NCI-H1105 (cell line): ENCODE results near the gene ACADS.

Experiments
- DNase-seq: peaks from one replicate; lab custom pipeline; 2025; lab: John Stamatoyannopoulos, UW

Gene ACADS

DNA sequence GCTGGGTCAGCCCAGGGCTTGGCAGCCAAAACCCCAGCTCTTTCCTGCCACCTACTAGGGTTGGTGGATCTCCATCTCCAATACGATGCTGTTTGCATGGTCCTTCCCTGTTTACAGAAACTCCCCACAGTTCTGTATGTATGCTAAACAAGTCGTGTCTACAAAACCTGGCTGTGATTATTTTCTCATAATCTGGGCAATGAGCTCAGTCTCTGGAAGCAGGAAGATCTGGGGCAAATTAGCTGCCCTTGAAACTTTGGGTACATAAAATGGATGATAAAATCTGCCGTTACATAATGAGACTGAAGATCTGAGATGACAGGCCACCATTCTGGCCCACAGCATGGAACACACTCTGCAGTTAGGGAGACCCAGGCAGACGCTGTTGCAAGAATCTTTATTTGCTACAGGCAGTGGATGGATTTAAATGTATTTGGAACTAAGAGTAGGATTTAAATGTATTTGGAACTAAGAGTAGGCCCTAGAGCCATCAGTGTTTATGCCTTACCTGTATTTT is 31.7 kb downstream of the ACADS start:
- no peak for DNase-seq

GRCh38 chr12:120757949-120758348 is 32.3 kb downstream of the ACADS start:
- no peak for DNase-seq

- no peak for DNase-seq
Observed at GRCh38 chr12:120758798-120759590, 33.4 kb downstream of the ACADS start.

DNA sequence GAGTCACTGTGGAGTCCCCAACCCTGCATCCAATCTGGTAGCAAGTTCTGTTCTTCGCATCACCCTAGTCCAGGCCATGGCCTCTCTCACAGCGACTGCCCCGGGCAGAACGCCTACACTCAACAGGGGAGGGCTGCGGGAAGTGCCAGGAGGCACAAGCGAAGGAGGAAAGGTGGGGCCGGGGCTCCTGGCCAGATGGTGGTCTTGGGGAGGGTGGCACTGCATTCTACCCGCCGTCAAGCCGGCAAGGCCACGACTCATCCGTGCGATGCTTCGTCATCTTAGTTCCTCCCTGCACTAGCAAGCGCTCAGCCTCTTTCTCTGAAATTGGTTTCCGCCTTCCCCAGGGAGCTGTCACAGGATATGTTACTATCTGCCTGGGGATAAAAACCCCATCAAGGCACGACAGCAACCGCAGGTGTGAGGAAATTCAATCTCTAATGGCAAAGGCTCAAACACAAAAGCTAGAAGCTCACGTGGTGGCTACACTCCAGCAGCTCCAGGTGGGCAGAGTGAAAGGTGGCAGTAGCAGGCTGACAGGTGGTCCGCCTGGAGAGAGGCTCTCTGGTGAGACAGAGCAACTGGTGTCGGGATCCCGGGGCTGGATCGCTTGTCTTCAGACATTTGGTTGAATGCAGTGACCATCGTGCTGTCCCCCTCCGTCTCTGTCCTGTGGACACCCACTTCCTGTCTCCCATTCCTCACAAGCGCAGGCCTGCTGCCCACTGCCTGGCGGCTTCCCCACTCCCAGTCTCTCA is 34.1 kb downstream of the ACADS start:
- peak; percentile 97 for DNase-seq

DNA sequence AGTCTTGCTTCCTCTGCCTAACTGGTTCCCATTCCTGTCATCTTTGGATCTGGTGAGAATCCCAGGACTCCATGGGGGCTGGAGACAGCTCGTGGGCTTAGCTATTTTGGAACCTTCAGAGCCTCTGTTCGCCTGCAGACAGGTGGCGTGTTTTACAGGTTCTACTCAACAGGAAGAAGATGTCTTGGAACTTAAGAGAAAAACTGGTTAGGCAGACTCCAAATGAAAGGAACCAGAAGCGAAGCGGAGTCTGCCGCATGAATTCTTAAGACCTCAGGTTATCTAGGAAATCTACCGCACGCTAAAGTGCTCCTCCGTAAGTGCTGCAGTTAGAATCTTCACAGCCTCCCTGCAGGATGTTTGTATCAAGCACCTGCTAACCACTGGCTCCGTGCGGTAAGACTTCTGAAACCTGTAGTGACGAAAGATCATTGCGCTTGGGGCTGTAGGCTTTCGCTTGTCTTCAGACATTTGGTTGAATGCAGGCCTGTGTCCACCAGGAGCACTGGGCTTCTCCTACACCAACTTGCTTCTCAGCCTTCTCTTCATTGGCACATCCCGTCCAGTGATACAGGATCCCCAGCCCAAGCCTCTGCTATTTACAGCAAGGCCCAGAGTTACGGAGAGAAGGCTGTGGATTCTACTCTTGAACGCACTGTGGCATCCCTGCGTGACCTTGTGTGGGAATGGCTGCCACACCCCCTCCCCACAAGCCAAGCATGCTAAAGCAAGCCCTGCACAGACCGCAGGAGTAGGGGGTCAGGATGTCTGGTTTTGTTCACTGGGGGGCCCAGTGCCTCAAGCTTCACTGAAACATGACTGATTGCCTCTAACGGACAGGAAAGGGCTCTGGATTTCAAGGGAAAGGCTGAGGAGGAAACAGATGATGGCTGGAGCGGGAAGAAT is 35.0 kb downstream of the ACADS start:
- DNase-seq, result no peak

DNA sequence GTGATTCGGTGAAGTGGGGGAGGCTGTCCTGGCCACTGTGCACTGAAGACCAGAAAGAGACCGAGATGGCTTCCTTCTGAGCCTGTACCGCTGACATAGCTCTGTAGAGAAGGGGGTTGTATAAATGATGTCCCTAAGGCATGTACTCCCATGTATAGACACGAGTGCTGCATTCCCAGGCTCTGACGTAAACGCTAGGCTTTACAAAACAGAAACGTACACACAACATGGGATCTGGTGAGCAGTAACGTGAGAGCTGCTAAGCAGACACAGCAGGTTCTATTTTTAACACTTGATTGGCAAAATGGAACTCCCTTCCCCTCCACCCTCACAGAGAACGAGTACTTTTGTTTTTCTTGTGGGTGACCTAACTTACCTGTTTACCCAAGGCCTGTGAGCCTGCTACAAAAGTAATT is 35.9 kb downstream of the ACADS start:
- no peak for DNase-seq

DNA sequence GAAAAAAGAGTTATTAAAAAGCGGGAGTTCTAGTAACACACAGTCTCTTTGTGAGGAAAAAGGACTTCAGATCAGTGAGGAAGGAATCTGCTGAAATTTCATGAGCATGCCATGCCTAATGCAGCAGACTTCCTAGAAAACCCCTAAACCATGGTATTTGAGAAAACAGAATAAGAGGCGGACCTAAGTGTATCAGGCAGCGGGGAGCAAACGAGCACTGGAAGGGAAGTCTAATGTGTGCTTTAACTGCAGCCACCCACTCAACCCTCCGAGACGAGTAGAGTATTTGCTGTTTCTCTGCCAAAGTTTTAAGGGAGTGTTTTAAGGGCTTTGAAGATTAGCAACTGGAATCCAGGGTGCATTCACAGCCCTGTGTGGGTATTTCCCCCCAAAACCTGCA is 36.5 kb downstream of the ACADS start:
- DNase-seq, result no peak

DNA sequence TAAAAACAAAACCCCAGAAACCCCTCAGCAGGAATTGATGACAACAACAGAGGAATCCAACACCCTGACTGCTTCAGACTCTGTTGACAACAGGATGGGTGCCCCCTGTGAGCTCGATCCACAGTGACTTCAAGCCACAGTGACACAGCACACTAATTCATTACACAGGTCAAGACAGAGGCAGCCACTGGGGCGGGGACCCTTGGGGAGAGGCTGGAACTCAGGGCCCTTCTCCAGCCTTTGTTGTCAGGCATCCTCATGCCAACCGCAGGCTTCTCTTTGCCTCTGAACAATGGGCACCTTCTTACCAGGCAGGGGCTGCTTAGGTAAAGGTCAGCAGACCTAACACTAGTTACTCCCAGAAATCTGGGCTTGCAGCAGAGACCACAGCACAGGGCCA is 37.6 kb downstream of the ACADS start:
- no peak for DNase-seq

DNA sequence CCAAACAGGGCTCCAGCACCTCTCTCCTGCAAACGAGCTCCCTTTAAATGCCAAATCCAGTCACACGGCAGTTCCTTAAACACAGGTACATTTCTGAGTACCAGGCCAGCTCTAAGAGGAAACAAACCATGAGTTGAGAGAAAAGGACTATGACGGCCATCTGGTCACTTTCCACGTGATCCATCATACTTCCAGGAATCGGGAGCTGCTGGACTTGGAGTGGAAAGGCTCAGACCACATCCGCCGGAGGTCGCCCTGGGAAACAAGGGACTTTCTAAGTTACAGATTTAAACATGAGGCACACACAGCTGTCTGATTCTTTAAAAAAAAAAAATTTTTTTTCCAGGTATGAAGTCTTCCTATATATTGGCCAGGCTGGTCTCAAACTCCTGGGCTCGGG is 39.2 kb downstream of the ACADS start:
- DNase-seq, result no peak

GRCh38 chr12:120766566-120766965 is 40.9 kb downstream of the ACADS start:
- DNase-seq, result no peak

DNA sequence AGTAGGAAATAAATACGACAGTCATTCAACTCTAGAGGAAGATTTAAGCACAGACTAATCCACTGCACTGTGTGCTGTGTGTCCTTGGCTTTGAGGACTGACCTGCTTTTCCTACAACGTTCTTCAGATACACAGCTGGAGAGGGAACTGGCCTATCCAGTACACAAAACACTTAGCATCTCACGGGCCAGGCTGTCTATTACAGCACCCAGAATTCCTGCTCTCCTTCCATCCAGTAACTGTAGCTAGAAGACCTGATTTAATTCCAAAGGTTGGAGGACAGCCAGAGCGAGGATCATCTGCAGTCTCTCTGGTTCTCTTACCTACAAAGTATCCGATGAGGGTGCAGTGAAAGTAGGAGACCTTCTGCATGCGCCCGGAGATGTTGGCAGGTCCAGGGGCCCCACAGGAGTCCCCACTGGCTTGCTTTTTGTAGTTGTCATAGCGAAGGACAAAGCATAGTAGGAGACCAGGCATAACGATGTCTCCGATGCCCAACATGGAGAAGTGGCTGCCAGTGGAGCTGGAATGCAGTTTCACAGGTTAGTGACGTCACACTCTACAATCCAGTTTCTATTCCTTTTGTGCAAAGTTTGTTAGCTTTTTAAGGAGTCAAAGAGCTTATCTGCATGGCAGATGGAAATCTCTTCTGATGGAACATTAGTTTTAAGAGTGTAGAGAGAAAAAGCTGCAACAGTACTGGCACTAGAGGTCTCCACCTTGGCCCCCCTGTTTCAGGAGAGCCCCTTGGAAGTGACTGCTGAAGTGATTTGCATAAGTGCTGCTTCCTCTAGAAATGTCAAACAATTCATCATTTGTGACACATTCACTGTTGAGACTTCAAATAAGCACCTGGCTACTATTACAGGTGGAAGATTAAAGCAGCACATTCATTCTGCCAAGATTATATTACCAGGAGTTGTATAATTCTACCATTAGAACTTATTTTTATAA is 41.7 kb downstream of the ACADS start:
- DNase-seq, result no peak

DNA sequence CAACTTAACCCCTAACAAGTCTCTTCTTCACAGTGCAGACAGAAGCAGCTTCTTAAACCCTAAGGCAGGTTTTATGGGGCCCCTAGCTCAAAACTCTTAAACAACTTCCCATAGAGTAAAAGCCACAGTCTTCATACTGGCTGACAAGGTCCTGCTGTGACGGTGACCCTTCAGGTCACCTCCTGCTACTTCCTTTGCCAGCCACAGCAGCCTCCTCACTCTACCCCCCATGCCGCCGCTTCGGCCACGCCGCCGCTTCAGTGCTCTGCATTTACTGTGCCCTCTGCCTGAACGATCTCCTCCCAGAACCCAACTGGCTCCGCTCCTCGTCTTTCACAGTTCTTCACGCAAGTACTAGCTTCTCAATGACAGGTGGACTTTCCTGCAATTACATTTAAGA is 45.5 kb downstream of the ACADS start:
- DNase-seq, result no peak

GRCh38 chr12:120774169-120774916 is 48.7 kb downstream of the ACADS start:
- no peak for DNase-seq

DNA sequence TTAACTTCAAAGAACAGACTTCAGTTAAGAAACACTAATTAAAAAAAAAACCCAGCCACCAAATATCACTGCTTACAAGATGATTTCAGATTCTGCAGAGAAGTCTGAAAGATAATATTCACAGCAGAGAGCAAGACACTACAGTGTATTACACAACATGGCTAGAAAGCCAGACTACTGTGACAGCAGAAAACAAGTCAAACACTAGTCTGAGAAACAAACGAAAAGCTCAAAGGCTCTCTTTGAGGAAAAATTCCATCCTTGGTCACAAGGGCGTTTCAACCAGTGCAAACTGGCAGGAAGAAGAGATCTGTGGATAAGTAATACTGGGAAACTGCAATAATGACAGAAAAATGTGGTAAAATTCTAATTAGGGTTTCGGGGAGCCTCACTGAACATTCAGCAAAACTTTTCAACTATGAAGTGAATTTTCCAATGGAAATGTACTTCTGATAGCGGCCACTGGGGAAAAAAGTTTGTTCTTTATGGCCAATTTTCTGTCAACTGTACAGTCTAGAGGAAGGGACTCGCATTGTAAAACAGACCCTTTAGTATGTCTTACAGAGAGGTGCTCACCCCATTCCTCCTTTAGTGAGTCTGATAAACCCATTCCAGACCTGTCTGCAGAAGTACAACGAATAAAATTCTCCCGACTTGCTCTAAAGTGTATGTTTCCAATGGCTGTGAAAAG is 50.4 kb downstream of the ACADS start:
- DNase-seq, result no peak

DNA sequence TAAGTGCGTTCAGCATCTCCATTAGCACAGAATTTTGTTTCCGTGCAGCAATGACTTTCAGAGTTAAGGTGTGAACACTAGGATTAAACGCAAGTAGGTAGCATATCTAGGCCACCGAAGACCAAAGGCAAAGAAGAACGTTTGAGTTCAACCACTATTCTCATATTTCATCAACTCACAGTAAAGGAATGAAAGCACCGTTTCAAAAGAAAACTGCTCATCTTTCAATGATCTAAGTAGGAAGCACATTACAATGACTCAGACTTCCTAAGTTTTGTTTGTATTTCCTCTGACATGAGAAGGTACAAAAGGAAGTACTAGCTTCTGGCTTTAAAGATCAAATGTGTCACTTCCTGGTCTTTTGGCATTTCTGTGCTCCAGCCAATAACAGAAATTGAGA is 57.6 kb downstream of the ACADS start:
- DNase-seq, result no peak

GRCh38 chr12:120784804-120785203 is 59.2 kb downstream of the ACADS start:
- no peak for DNase-seq

- no peak for DNase-seq
Observed at GRCh38 chr12:120787889-120788288, 62.3 kb downstream of the ACADS start.
